NT2/D1 (cell line): ENCODE data around the gene TOLLIP.

ENCODE experiments used
- SUZ12 ChIP-seq: IDR thresholded peaks from 2 replicates; pipeline ENCODE4 v1.6.1; 2011; ENCODE audit not compliant: insufficient read length, insufficient read depth; ENCODE audit errors: extremely low read depth
- ZNF274 ChIP-seq: IDR thresholded peaks from 2 replicates; pipeline ENCODE4 v1.6.1; 2011; ENCODE audit warnings: mild to moderate bottlenecking, low read depth, low read length

- TF ChIP-seq ZNF274 (no peak), SUZ12 (no peak)
Measured at GRCh38 chr11:1270476-1270875, 39.0 kb downstream of the TOLLIP start.
